ENCODE data around the gene ADAMTS7. TPM values are rescaled to one million over a fixed set of nuclear protein-coding genes. Genes with fewer than 3 reads are reported as not detected.
"Not testable (repeated sequence)": the region's sequence is repeated elsewhere in the genome, so short reads cannot be mapped to it uniquely, and the experiment has no call there.

Gene ADAMTS7
- total and polyA plus RNA-seq, 2 donors (not counting 1 experiment from before 2014, with no cell fraction given): 0.10 to 16.6 TPM

DNA sequence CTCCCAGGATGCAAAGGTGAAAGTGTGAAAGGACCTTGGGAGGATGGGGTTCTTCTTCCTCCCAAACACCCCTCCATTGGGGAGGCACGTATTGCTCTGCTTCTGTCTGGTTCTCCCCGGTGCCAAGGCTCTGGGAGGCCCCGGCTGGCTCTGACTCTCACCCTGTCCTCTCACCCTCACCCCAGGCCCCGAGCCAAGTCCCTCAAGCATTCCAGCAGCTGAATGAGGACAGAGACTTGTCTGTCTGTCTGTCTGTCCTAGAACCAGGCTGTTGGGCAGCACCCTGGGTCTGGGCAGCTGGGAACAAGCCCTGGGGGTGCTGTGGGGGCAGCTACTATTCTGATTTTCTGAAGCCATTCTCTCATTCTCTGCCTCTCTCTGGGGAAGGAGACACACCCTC lies 29.9 kb downstream of the ADAMTS7 start:
- DNase-seq; ATAC-seq (ENCODE audit: low read depth); H4K20me1 ChIP-seq (ENCODE audit: control insufficient read depth, insufficient read depth, low read length, poor library complexity, severe bottlenecking); H3K79me2 ChIP-seq (ENCODE audit: control insufficient read depth, insufficient read depth, low read length); POLR2A ChIA-PET; H3K36me3 ChIP-seq (replicated peaks in 1 of 2; ENCODE audit: control extremely low read depth in 1 of 2, control insufficient read depth in 1 of 2, extremely low read depth in 1 of 2, insufficient read depth in 2 of 2, low read length in 1 of 2); H3K27me3 ChIP-seq (replicated peaks in 1 of 4; ENCODE audit: control extremely low read depth in 1 of 4, control insufficient read depth in 3 of 4, insufficient read depth in 4 of 4, low read length in 3 of 4); H3K9ac ChIP-seq (ENCODE audit: low read length); H3K9me3 ChIP-seq (ENCODE audit: control extremely low read depth in 1 of 3, control insufficient read depth in 2 of 3, insufficient read depth in 1 of 3, low read length in 2 of 3); H3K27ac ChIP-seq (ENCODE audit: low read length in 2 of 2); H3K9me3 Mint-ChIP-seq (ENCODE audit: insufficient read depth); H3K4me1 Mint-ChIP-seq; CTCF ChIA-PET; H2AFZ ChIP-seq (ENCODE audit: insufficient read depth, low read depth, low read length, poor library complexity, severe bottlenecking); H3K4me2 ChIP-seq (replicated peaks; ENCODE audit: low read depth, low read length, poor library complexity, severe bottlenecking); intact Hi-C loops (cut with micrococcal nuclease); H3K4me1 ChIP-seq (ENCODE audit: control insufficient read depth in 2 of 2, insufficient read depth in 2 of 2, low read length in 2 of 2); H3K27ac Mint-ChIP-seq; H3K4me3 ChIP-seq (ENCODE audit: control extremely low read depth in 1 of 5, extremely low read depth in 1 of 5, insufficient read depth in 1 of 5, low read depth in 2 of 5, low read length in 4 of 5); H3K27me3 Mint-ChIP-seq; H3K4me3 Mint-ChIP-seq: not testable (repeated sequence)
- 94% methylated on average over 3 of the region's 4 CpGs for WGBS (ENCODE audit: insufficient coverage)

DNA sequence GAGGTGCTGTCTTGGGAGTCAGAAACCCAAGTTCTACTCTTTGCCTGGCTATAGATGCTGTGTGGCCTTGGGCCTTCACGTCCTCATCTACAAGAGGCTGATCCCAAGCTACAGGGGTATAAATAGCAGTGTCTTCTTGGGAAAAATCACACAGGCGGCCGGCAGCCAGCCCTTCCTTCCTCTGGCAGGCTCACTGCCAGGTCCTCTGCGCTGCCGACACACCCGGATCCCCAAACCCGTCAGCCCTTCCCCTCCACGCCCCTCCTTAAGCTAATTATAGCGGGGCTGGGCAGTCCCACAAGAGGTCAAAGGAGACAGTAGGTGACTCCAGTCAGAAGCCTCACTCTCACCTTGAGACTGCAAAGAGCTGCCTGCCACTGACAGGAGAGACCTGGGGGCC lies 31.3 kb downstream of the ADAMTS7 start:
- CTCF ChIA-PET; H3K36me3 ChIP-seq (replicated peaks in 1 of 2; ENCODE audit: control extremely low read depth in 1 of 2, control insufficient read depth in 1 of 2, extremely low read depth in 1 of 2, insufficient read depth in 2 of 2, low read length in 1 of 2); H3K79me2 ChIP-seq (ENCODE audit: control insufficient read depth, insufficient read depth, low read length); H3K9me3 Mint-ChIP-seq (ENCODE audit: insufficient read depth); H3K9ac ChIP-seq (ENCODE audit: low read length); H3K9me3 ChIP-seq (ENCODE audit: control extremely low read depth in 1 of 3, control insufficient read depth in 2 of 3, insufficient read depth in 1 of 3, low read length in 2 of 3); H3K27ac ChIP-seq (ENCODE audit: low read length in 2 of 2); intact Hi-C loops (cut with micrococcal nuclease); DNase-seq; H3K4me3 ChIP-seq (ENCODE audit: control extremely low read depth in 1 of 5, extremely low read depth in 1 of 5, insufficient read depth in 1 of 5, low read depth in 2 of 5, low read length in 4 of 5); H3K4me1 Mint-ChIP-seq; H4K20me1 ChIP-seq (ENCODE audit: control insufficient read depth, insufficient read depth, low read length, poor library complexity, severe bottlenecking); H3K4me3 Mint-ChIP-seq; H2AFZ ChIP-seq (ENCODE audit: insufficient read depth, low read depth, low read length, poor library complexity, severe bottlenecking); H3K27me3 Mint-ChIP-seq; ATAC-seq (ENCODE audit: low read depth); H3K27ac Mint-ChIP-seq; H3K27me3 ChIP-seq (replicated peaks in 1 of 4; ENCODE audit: control extremely low read depth in 1 of 4, control insufficient read depth in 3 of 4, insufficient read depth in 4 of 4, low read length in 3 of 4); POLR2A ChIA-PET; H3K4me1 ChIP-seq (ENCODE audit: control insufficient read depth in 2 of 2, insufficient read depth in 2 of 2, low read length in 2 of 2); H3K4me2 ChIP-seq (replicated peaks; ENCODE audit: low read depth, low read length, poor library complexity, severe bottlenecking): not testable (repeated sequence)
- no CpG with 5 or more reads among the region's 9 CpGs for WGBS (ENCODE audit: insufficient coverage)

- H3K36me3 ChIP-seq (replicated peaks in 1 of 2; ENCODE audit: control extremely low read depth in 1 of 2, control insufficient read depth in 1 of 2, extremely low read depth in 1 of 2, insufficient read depth in 2 of 2, low read length in 1 of 2); H3K27ac ChIP-seq (ENCODE audit: low read length in 2 of 2); H3K4me3 ChIP-seq (ENCODE audit: control extremely low read depth in 1 of 5, extremely low read depth in 1 of 5, insufficient read depth in 1 of 5, low read depth in 2 of 5, low read length in 4 of 5); H3K9me3 Mint-ChIP-seq (ENCODE audit: insufficient read depth); H3K4me3 Mint-ChIP-seq; intact Hi-C loops (cut with micrococcal nuclease); H3K4me2 ChIP-seq (replicated peaks; ENCODE audit: low read depth, low read length, poor library complexity, severe bottlenecking); H3K4me1 Mint-ChIP-seq; CTCF ChIA-PET; H3K9me3 ChIP-seq (ENCODE audit: control extremely low read depth in 1 of 3, control insufficient read depth in 2 of 3, insufficient read depth in 1 of 3, low read length in 2 of 3); H3K27ac Mint-ChIP-seq; H3K79me2 ChIP-seq (ENCODE audit: control insufficient read depth, insufficient read depth, low read length); H4K20me1 ChIP-seq (ENCODE audit: control insufficient read depth, insufficient read depth, low read length, poor library complexity, severe bottlenecking); H2AFZ ChIP-seq (ENCODE audit: insufficient read depth, low read depth, low read length, poor library complexity, severe bottlenecking); H3K4me1 ChIP-seq (ENCODE audit: control insufficient read depth in 2 of 2, insufficient read depth in 2 of 2, low read length in 2 of 2); POLR2A ChIA-PET; H3K27me3 Mint-ChIP-seq; DNase-seq; H3K9ac ChIP-seq (ENCODE audit: low read length); ATAC-seq (ENCODE audit: low read depth); H3K27me3 ChIP-seq (replicated peaks in 1 of 4; ENCODE audit: control extremely low read depth in 1 of 4, control insufficient read depth in 3 of 4, insufficient read depth in 4 of 4, low read length in 3 of 4): not testable (repeated sequence)
- WGBS (ENCODE audit: insufficient coverage): 90% methylated on average over 9 of the region's 11 CpGs
Observed at GRCh38 chr15:78779176-78779785, 32.0 kb downstream of the ADAMTS7 start.

Data from B cell (primary cell).